ENCODE data around the gene PKIG.

The PKIG gene

GRCh38 chr20:44624743-44625271 lies 42.4 kb downstream of the PKIG start:
- Histone ChIP-seq H3K79me2 (ENCODE audit: insufficient read depth, low read length) (peaks cover 87% of the 10 kb centered on the region), H3K36me3 (ENCODE audit: insufficient read depth, low read length) (peaks cover 100% of the 10 kb centered on the region), H3K27ac (ENCODE audit: low read length) (peak overlapping the region; percentile 45), H3K9ac (ENCODE audit: low read depth, low read length) (no peak overlapping the region), H3K27me3 (ENCODE audit: insufficient read depth, low read length, poor library complexity) (no peaks in the 10 kb centered on the region), H3K4me1 (ENCODE audit: insufficient read depth, low read length) (no peaks in the 10 kb centered on the region; the same call in 1 of the 2 replicates), H2AFZ (ENCODE audit: low read depth, low read length) (no peak overlapping the region), H3K4me3 (ENCODE audit: low read depth in 1 of 2, low read length in 2 of 2) (no peak overlapping the region), H3K4me2 (ENCODE audit: insufficient read depth, low read length) (no peak overlapping the region), H4K20me1 (ENCODE audit: insufficient read depth, low read length) (peaks cover 95% of the 10 kb centered on the region), H3K9me3 (ENCODE audit: insufficient read depth, low read length, severe bottlenecking) (no peaks in the 10 kb centered on the region)
- TF ChIP-seq EZH2 (IDR thresholded peaks at IDR 0.05; ENCODE audit: borderline replicate concordance, low read depth, low read length, severe bottlenecking) (no peak), CTCF (IDR thresholded peaks at IDR 0.05; ENCODE audit: borderline replicate concordance, extremely low read depth, low read length, poor library complexity, severe bottlenecking) (no peak)
- ATAC-seq (ENCODE audit: insufficient read depth, low read depth) (no peak), DNase-seq (no peak)

GRCh38 chr20:44625361-44625760 lies 43.0 kb downstream of the PKIG start:
- no peaks in the 10 kb centered on the region for H3K27me3 ChIP-seq (ENCODE audit: insufficient read depth, low read length, poor library complexity)
- no peak overlapping the region for H3K9ac ChIP-seq (ENCODE audit: low read depth, low read length)
- H3K9me3 ChIP-seq (ENCODE audit: insufficient read depth, low read length, severe bottlenecking) = no peaks in the 10 kb centered on the region
- no peak overlapping the region for H3K4me2 ChIP-seq (ENCODE audit: insufficient read depth, low read length)
- H4K20me1 ChIP-seq (ENCODE audit: insufficient read depth, low read length) = peaks cover 90% of the 10 kb centered on the region
- no peak overlapping the region for H3K4me3 ChIP-seq (ENCODE audit: low read depth in 1 of 2, low read length in 2 of 2)
- ATAC-seq (ENCODE audit: insufficient read depth, low read depth) = no peak
- H3K4me1 ChIP-seq (ENCODE audit: insufficient read depth, low read length) = no peaks in the 10 kb centered on the region; the same call in 1 of the 2 replicates
- DNase-seq = no peak
- H3K36me3 ChIP-seq (ENCODE audit: insufficient read depth, low read length) = peaks cover 100% of the 10 kb centered on the region
- H3K79me2 ChIP-seq (ENCODE audit: insufficient read depth, low read length) = peaks cover 88% of the 10 kb centered on the region
- peak overlapping the region; percentile 45 for H3K27ac ChIP-seq (ENCODE audit: low read length)
- H2AFZ ChIP-seq (ENCODE audit: low read depth, low read length) = no peak overlapping the region
- no peak for TF ChIP-seq CTCF (IDR thresholded peaks at IDR 0.05; ENCODE audit: borderline replicate concordance, extremely low read depth, low read length, poor library complexity, severe bottlenecking)
- TF ChIP-seq EZH2 (IDR thresholded peaks at IDR 0.05; ENCODE audit: borderline replicate concordance, low read depth, low read length, severe bottlenecking) = no peak

- ATAC-seq (ENCODE audit: insufficient read depth, low read depth) = no peak
- peaks cover 86% of the 10 kb centered on the region for H4K20me1 ChIP-seq (ENCODE audit: insufficient read depth, low read length)
- H3K4me2 ChIP-seq (ENCODE audit: insufficient read depth, low read length) = no peak overlapping the region
- H3K9me3 ChIP-seq (ENCODE audit: insufficient read depth, low read length, severe bottlenecking) = no peaks in the 10 kb centered on the region
- H3K27ac ChIP-seq (ENCODE audit: low read length) = 0 out of 2 replicates have a peak overlapping the region, but pooled peaks have one; percentile 25
- no peak overlapping the region for H2AFZ ChIP-seq (ENCODE audit: low read depth, low read length)
- no peak for DNase-seq
- no peaks in the 10 kb centered on the region for H3K27me3 ChIP-seq (ENCODE audit: insufficient read depth, low read length, poor library complexity)
- no peak overlapping the region for H3K4me3 ChIP-seq (ENCODE audit: low read depth in 1 of 2, low read length in 2 of 2)
- no peak overlapping the region for H3K9ac ChIP-seq (ENCODE audit: low read depth, low read length)
- H3K36me3 ChIP-seq (ENCODE audit: insufficient read depth, low read length) = peaks cover 100% of the 10 kb centered on the region
- peaks cover 91% of the 10 kb centered on the region for H3K79me2 ChIP-seq (ENCODE audit: insufficient read depth, low read length)
- no peaks in the 10 kb centered on the region; the same call in 1 of the 2 replicates for H3K4me1 ChIP-seq (ENCODE audit: insufficient read depth, low read length)
- no peak for TF ChIP-seq EZH2 (IDR thresholded peaks at IDR 0.05; ENCODE audit: borderline replicate concordance, low read depth, low read length, severe bottlenecking)
- TF ChIP-seq CTCF (IDR thresholded peaks at IDR 0.05; ENCODE audit: borderline replicate concordance, extremely low read depth, low read length, poor library complexity, severe bottlenecking) = no peak
These were observed 43.9 kb downstream of the PKIG start for GRCh38 chr20:44626278-44626677.
